CD14-positive monocyte (primary cell): Measurements from ENCODE around the gene ARHGAP32. TPM values are rescaled to one million over a fixed set of nuclear protein-coding genes. Genes with fewer than 3 reads are reported as not detected.

Experiments
- DNase-seq, 3 donors: peaks; one replicate each; pipeline ENCODE4 v3.0.0-alpha.2; 2011 to 2022
- H2AFZ ChIP-seq: 2 replicates; pipeline ENCODE4 v1.6.0; 2012; ENCODE audit warnings: mild to moderate bottlenecking, low read depth, low read length, inconsistent platforms; ENCODE audit not compliant: insufficient read depth, poor library complexity, severe bottlenecking
- H3K27ac ChIP-seq, 2 donors: 1 replicate in 1 of 2; 2 replicates in 1 of 2; pipeline ENCODE4 v1.5.1; 2012 to 2013; ENCODE audit warnings: low read length in 2 of 2, control low read depth in 1 of 2, inconsistent platforms in 1 of 2, low read depth in 1 of 2, mild to moderate bottlenecking in 1 of 2
- H3K27me3 ChIP-seq, 2 donors: one replicate each; pipeline versions ENCODE4 v1.6.0 to v1.6.1; 2011 to 2013; ENCODE audit warnings: low read length in 2 of 2; ENCODE audit not compliant: control insufficient read depth in 2 of 2, insufficient read depth in 2 of 2
- H3K36me3 ChIP-seq, 2 donors: replicated peaks in 1 of 2; 1 replicate in 1 of 2; 2 replicates in 1 of 2; pipeline versions ENCODE4 v1.5.1 to v1.6.1; 2012 to 2013; ENCODE audit warnings: low read length in 2 of 2, control low read depth in 1 of 2, inconsistent platforms in 1 of 2, mild to moderate bottlenecking in 1 of 2; ENCODE audit not compliant: insufficient read depth in 2 of 2, control insufficient read depth in 1 of 2
- H3K4me1 ChIP-seq, 2 donors: 1 replicate in 1 of 2; 2 replicates in 1 of 2; pipeline versions ENCODE4 v1.5.1 to v1.6.1; 2012 to 2013; ENCODE audit warnings: low read length in 2 of 2, control low read depth in 1 of 2, inconsistent platforms in 1 of 2, mild to moderate bottlenecking in 1 of 2, moderate library complexity in 1 of 2; ENCODE audit not compliant: insufficient read depth in 2 of 2, control insufficient read depth in 1 of 2
- H3K4me2 ChIP-seq: replicated peaks from 2 replicates; pipeline ENCODE3; 2012; ENCODE audit warnings: low read length, moderate library complexity, mild to moderate bottlenecking; ENCODE audit not compliant: poor library complexity, severe bottlenecking; ENCODE audit errors: extremely low read depth
- H3K4me3 ChIP-seq, 3 experiments: fragments of 200-600 bp in 1 of 3; sonication (generic) in 1 of 3; replicated peaks in 1 of 3; 1 replicate in 2 of 3; 2 replicates in 1 of 3; pipeline ENCODE4 v1.5.1; 2011 to 2013; ENCODE audit warnings: low read length in 3 of 3, mild to moderate bottlenecking in 3 of 3, control low read depth in 2 of 3, low read depth in 2 of 3, inconsistent platforms in 1 of 3, moderate library complexity in 1 of 3
- H3K79me2 ChIP-seq: 2 replicates; pipeline ENCODE4 v1.6.0; 2012; ENCODE audit warnings: mild to moderate bottlenecking, control low read depth, inconsistent platforms, low read length, moderate library complexity; ENCODE audit not compliant: insufficient read depth
- H3K9ac ChIP-seq: 2 replicates; pipeline ENCODE4 v1.6.0; 2017; ENCODE audit warnings: low read length, mild to moderate bottlenecking; ENCODE audit not compliant: insufficient read depth, poor library complexity, severe bottlenecking
- H3K9me3 ChIP-seq, 2 donors: replicated peaks in 1 of 2; 1 replicate in 1 of 2; 2 replicates in 1 of 2; pipeline versions ENCODE4 v1.5.1 to v1.6.1; 2012 to 2013; ENCODE audit warnings: low read length in 2 of 2, control low read depth in 1 of 2; ENCODE audit not compliant: control insufficient read depth in 1 of 2, insufficient read depth in 1 of 2
- H4K20me1 ChIP-seq: 2 replicates; pipeline ENCODE4 v1.6.0; 2012; ENCODE audit warnings: mild to moderate bottlenecking, low read length, control low read depth, moderate library complexity; ENCODE audit not compliant: insufficient read depth
- H3K27ac Mint-ChIP-seq, 7 donors: one replicate each; pipeline ENCODE4 v1.8.0; 2020; ENCODE audit warnings: mild to moderate bottlenecking in 7 of 7, mixed read lengths in 7 of 7, moderate library complexity in 6 of 7, inconsistent platforms in 2 of 7
- H3K27me3 Mint-ChIP-seq, 3 donors: one replicate each; pipeline ENCODE4 v1.8.0; 2021 to 2022; ENCODE audit warnings: low read depth in 3 of 3, mild to moderate bottlenecking in 3 of 3, mixed read lengths in 3 of 3, moderate library complexity in 3 of 3, inconsistent platforms in 1 of 3
- H3K36me3 Mint-ChIP-seq, 2 donors: one replicate each; pipeline ENCODE4 v1.8.0; 2020; ENCODE audit warnings: mixed read lengths in 2 of 2, inconsistent platforms in 1 of 2, mild to moderate bottlenecking in 1 of 2
- H3K4me1 Mint-ChIP-seq: one replicate; pipeline ENCODE4 v1.8.0; 2020; ENCODE audit warnings: mild to moderate bottlenecking, mixed read lengths
- H3K4me3 Mint-ChIP-seq, 2 donors: one replicate each; pipeline ENCODE4 v1.8.0; 2020; ENCODE audit warnings: mild to moderate bottlenecking in 2 of 2, mixed read lengths in 2 of 2, moderate library complexity in 1 of 2
- H3K9me3 Mint-ChIP-seq, 7 donors: one replicate each; pipeline ENCODE4 v1.8.0; 2020 to 2022; ENCODE audit warnings: mixed read lengths in 7 of 7, mild to moderate bottlenecking in 6 of 7, moderate library complexity in 6 of 7, inconsistent platforms in 2 of 7
- WGBS: methylation state at CpG from one replicate; pipeline ENCODE4 v1.1.5; 2013; ENCODE audit warnings: missing lambda C conversion rate; ENCODE audit not compliant: insufficient coverage; 5-methylcytosine and 5-hydroxymethylcytosine counted together
- intact Hi-C, 2 donors: fragments of 100-400 bp; cut with micrococcal nuclease; formaldehyde crosslinking; loops; one replicate each; pipeline versions ENCODE4 v1.15.0 to v1.15.1; 2023
- polyA plus RNA-seq, 3 donors: library from polyadenylated mRNA; depleted of rRNA in 1 of 3; unstranded in 2 of 3; stranded (reverse) in 1 of 3; fragments of 300-500 nt in 2 of 3; fragments of >200 nt in 1 of 3; fragmentation: Illumina TruSeq in 2 of 3; gene quantifications; 1 replicate in 2 of 3; 2 replicates in 1 of 3; pipeline ENCODE4 v1.2.3, GENCODE V29; 2012 to 2021
- TF ChIP-seq, protein P1 (sequence below): fragments of 200-600 bp; IDR thresholded peaks from one replicate; pipeline ENCODE4 v1.8.0; 2022; ENCODE audit warnings: antibody characterized with exemption, mild to moderate bottlenecking

Gene ARHGAP32
- polyA plus RNA-seq, 3 donors: 0.13 to 3.4 (median 0.72) TPM

GRCh38 chr11:128931668-128932067 is 260.5 kb downstream of the ARHGAP32 start:
- peaks cover 15% of the 10 kb centered on the region for H3K4me1 Mint-ChIP-seq
- intact Hi-C loops: no loop called here
- no peaks in the 10 kb centered on the region for H3K36me3 Mint-ChIP-seq
- WGBS: 87% methylated on average over 3 of the region's 6 CpGs
- H3K36me3 ChIP-seq: no peaks in the 10 kb centered on the region
- no peak for DNase-seq
- H3K9me3 Mint-ChIP-seq: peaks cover 0 to 3% (median 0%) of the 10 kb centered on the region in 7 donors
- no peak overlapping the region for H3K27ac Mint-ChIP-seq
- H3K4me3 Mint-ChIP-seq: no peak overlapping the region
- H3K27me3 ChIP-seq: no peaks in the 10 kb centered on the region
- peaks cover 0 to 2% of the 10 kb centered on the region in 2 donors for H3K9me3 ChIP-seq
- no peaks in the 10 kb centered on the region for H4K20me1 ChIP-seq
- H3K9ac ChIP-seq: no peak overlapping the region
- no peak overlapping the region for H2AFZ ChIP-seq
- H3K79me2 ChIP-seq: no peaks in the 10 kb centered on the region
- TF ChIP-seq, protein P1, sequence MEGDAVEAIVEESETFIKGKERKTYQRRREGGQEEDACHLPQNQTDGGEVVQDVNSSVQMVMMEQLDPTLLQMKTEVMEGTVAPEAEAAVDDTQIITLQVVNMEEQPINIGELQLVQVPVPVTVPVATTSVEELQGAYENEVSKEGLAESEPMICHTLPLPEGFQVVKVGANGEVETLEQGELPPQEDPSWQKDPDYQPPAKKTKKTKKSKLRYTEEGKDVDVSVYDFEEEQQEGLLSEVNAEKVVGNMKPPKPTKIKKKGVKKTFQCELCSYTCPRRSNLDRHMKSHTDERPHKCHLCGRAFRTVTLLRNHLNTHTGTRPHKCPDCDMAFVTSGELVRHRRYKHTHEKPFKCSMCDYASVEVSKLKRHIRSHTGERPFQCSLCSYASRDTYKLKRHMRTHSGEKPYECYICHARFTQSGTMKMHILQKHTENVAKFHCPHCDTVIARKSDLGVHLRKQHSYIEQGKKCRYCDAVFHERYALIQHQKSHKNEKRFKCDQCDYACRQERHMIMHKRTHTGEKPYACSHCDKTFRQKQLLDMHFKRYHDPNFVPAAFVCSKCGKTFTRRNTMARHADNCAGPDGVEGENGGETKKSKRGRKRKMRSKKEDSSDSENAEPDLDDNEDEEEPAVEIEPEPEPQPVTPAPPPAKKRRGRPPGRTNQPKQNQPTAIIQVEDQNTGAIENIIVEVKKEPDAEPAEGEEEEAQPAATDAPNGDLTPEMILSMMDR: no peak
- no peak overlapping the region for H3K4me3 ChIP-seq
- H3K4me1 ChIP-seq: peaks cover 6 to 13% of the 10 kb centered on the region in 2 donors
- H3K27me3 Mint-ChIP-seq: peaks cover 2 to 4% (median 3%) of the 10 kb centered on the region in 3 donors
- no peak overlapping the region for H3K4me2 ChIP-seq
- H3K27ac ChIP-seq: no peak overlapping the region

GRCh38 chr11:128931066-128931465 is 261.1 kb downstream of the ARHGAP32 start:
- Histone ChIP-seq H2AFZ (no peak overlapping the region), H3K79me2 (no peaks in the 10 kb centered on the region), H3K4me1 (peaks cover 6 to 13% of the 10 kb centered on the region in 2 donors), H3K9me3 (peaks cover 0 to 2% of the 10 kb centered on the region in 2 donors), H3K27ac (no peak overlapping the region), H3K36me3 (no peaks in the 10 kb centered on the region), H3K27me3 (no peaks in the 10 kb centered on the region), H3K9ac (no peak overlapping the region), H3K4me2 (no peak overlapping the region), H4K20me1 (no peaks in the 10 kb centered on the region), H3K4me3 (no peak overlapping the region)
- H3K27me3 Mint-ChIP-seq: peaks cover 2 to 4% (median 3%) of the 10 kb centered on the region in 3 donors
- DNase-seq: no peak
- TF ChIP-seq, protein P1: no peak
- H3K9me3 Mint-ChIP-seq: peaks cover 0 to 3% (median 0%) of the 10 kb centered on the region in 7 donors
- H3K36me3 Mint-ChIP-seq: no peaks in the 10 kb centered on the region
- no peak overlapping the region for H3K4me3 Mint-ChIP-seq
- 100% methylated on average over 1 of the region's 3 CpGs for WGBS
- intact Hi-C loops: no loop called here
- peaks cover 15% of the 10 kb centered on the region for H3K4me1 Mint-ChIP-seq
- H3K27ac Mint-ChIP-seq: no peak overlapping the region
